ENCODE measurements around the gene AACS. TPM values are rescaled to one million over a fixed set of nuclear protein-coding genes. Genes with fewer than 3 reads are reported as not detected.

Gene AACS
- total RNA-seq, 2 experiments from 2014 or later = 10.8 to 11.7 TPM

GRCh38 chr12:125049093-125049458 lies 16.2 kb upstream of the AACS start:
- Mint-ChIP-seq H3K27me3 (no peaks in the 10 kb centered on the region), H3K4me3 (peak overlapping the region; percentile 87), H3K4me1 (ENCODE audit: low read depth) (peaks cover 12% of the 10 kb centered on the region), H3K9me3 (no peaks in the 10 kb centered on the region), H3K36me3 (ENCODE audit: low read depth) (no peaks in the 10 kb centered on the region), H3K27ac (peak overlapping the region; percentile 84)
- Histone ChIP-seq H3K4me3 (ENCODE audit: low read length) (peak overlapping the region; percentile 66), H3K4me1 (ENCODE audit: insufficient read depth, low read length) (peaks cover 13% of the 10 kb centered on the region), H3K27me3 (ENCODE audit: control insufficient read depth in 1 of 2, insufficient read depth in 2 of 2, low read length in 2 of 2) (no peaks in the 10 kb centered on the region), H3K9me3 (ENCODE audit: control insufficient read depth in 1 of 2, insufficient read depth in 1 of 2, low read length in 2 of 2) (no peaks in the 10 kb centered on the region), H3K36me3 (ENCODE audit: insufficient read depth, low read length) (no peaks in the 10 kb centered on the region), H3K27ac (ENCODE audit: low read depth in 1 of 2, low read length in 2 of 2) (no peak overlapping the region)
- intact Hi-C loops (cut with DNase I, micrococcal nuclease) = loop anchor here (1.0 to 5.0 kb wide), 3 partner anchors 16 to 57 kb away; partner anchors contain the start of genes AACS (in 2 of the 2) and BRI3BP (in 2 of the 2)
- POLR2A ChIA-PET = interaction anchor here (0.7 to 2.7 kb wide), 9 partner anchors 11 to 142 kb away, joined by 3 to 21 read pairs (median 5); partner anchors contain the start of genes AACS, BRI3BP, DHX37 and UBC
- ATAC-seq (ENCODE audit: poor library complexity) (no peak), DNase-seq (no peak)
- no peak for TF ChIP-seq CTCF (IDR thresholded peaks at IDR 0.05)
- CTCF ChIA-PET = interaction anchor here (0.7 to 1.1 kb wide), 3 partner anchors 56 to 130 kb away, joined by 3 read pairs; partner anchors contain the start of gene BRI3BP

DNA sequence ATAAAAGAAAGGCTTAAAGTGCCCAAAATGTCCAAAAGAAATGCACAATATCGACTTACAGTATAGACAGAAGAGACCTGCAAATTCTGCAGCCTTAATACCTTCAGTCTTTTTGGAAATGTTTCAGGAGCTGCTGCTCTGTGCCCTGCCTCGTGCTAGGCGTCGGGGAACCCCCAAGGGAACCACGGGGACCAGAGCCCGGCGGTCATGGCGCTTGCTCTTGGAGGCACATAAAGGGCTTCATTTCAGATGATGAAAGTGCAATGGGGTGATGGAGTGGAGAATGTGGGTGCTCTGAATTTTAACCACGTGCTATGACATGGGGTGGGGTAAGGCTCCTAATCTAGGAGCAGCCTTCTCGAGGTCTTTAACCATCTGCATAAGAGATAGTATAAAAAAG lies 14.8 kb upstream of the AACS start:
- Histone ChIP-seq H3K36me3 (ENCODE audit: insufficient read depth, low read length) (no peaks in the 10 kb centered on the region), H3K4me3 (ENCODE audit: low read length) (no peak overlapping the region), H3K4me1 (ENCODE audit: insufficient read depth, low read length) (peaks cover 13% of the 10 kb centered on the region), H3K9me3 (ENCODE audit: control insufficient read depth in 1 of 2, insufficient read depth in 1 of 2, low read length in 2 of 2) (no peaks in the 10 kb centered on the region), H3K27ac (ENCODE audit: low read depth in 1 of 2, low read length in 2 of 2) (no peak overlapping the region), H3K27me3 (ENCODE audit: control insufficient read depth in 1 of 2, insufficient read depth in 2 of 2, low read length in 2 of 2) (no peaks in the 10 kb centered on the region)
- intact Hi-C loops (cut with DNase I, micrococcal nuclease) = no loop called here
- H3K36me3 Mint-ChIP-seq (ENCODE audit: low read depth) = no peaks in the 10 kb centered on the region
- ChIA-PET CTCF (no interaction called here), POLR2A (interaction anchor here (1.4 to 2.7 kb wide), 3 partner anchors 12 to 15 kb away, joined by 4 to 21 read pairs (median 4); partner anchors contain the start of gene AACS)
- ATAC-seq (ENCODE audit: poor library complexity) (no peak), DNase-seq (peak in 2 of 14 experiments; percentile 27 to 45)
- peak overlapping the region; percentile 79 for H3K4me3 Mint-ChIP-seq
- H3K9me3 Mint-ChIP-seq = no peaks in the 10 kb centered on the region
- H3K27me3 Mint-ChIP-seq = no peaks in the 10 kb centered on the region
- no peak for TF ChIP-seq CTCF (IDR thresholded peaks at IDR 0.05)
- H3K4me1 Mint-ChIP-seq (ENCODE audit: low read depth) = peaks cover 12% of the 10 kb centered on the region
- peak overlapping the region; percentile 84 for H3K27ac Mint-ChIP-seq

- Mint-ChIP-seq H3K9me3 (no peaks in the 10 kb centered on the region), H3K36me3 (ENCODE audit: low read depth) (no peaks in the 10 kb centered on the region), H3K27ac (peak overlapping the region; percentile 84), H3K4me1 (ENCODE audit: low read depth) (peaks cover 12% of the 10 kb centered on the region), H3K27me3 (no peaks in the 10 kb centered on the region), H3K4me3 (peak overlapping the region; percentile 79)
- H3K4me1 ChIP-seq (ENCODE audit: insufficient read depth, low read length) = peaks cover 13% of the 10 kb centered on the region
- H3K4me3 ChIP-seq (ENCODE audit: low read length) = no peak overlapping the region
- ATAC-seq (ENCODE audit: poor library complexity) (no peak), DNase-seq (no peak)
- no peak for TF ChIP-seq CTCF (IDR thresholded peaks at IDR 0.05)
- intact Hi-C loops (cut with DNase I, micrococcal nuclease) = no loop called here
- no peaks in the 10 kb centered on the region for H3K27me3 ChIP-seq (ENCODE audit: control insufficient read depth in 1 of 2, insufficient read depth in 2 of 2, low read length in 2 of 2)
- no peak overlapping the region for H3K27ac ChIP-seq (ENCODE audit: low read depth in 1 of 2, low read length in 2 of 2)
- ChIA-PET POLR2A (interaction anchor here (1.4 to 2.7 kb wide), 2 partner anchors 13 to 14 kb away, joined by 4 to 21 read pairs; partner anchors contain the start of gene AACS), CTCF (no interaction called here)
- no peaks in the 10 kb centered on the region for H3K36me3 ChIP-seq (ENCODE audit: insufficient read depth, low read length)
- H3K9me3 ChIP-seq (ENCODE audit: control insufficient read depth in 1 of 2, insufficient read depth in 1 of 2, low read length in 2 of 2) = no peaks in the 10 kb centered on the region
These were observed 14.4 kb upstream of the AACS start for GRCh38 chr12:125050868-125051267.
